IMR-90 (cell line): Measurements from ENCODE around the gene CAMLG.

Experiments
- CTCF ChIP-seq: conservative IDR thresholded peaks from 2 replicates; pipeline ENCODE4 v1.5.1; 2012; ENCODE audit warnings: mild to moderate bottlenecking, low read depth, low read length, improper control_type of control experiment
- FOS ChIP-seq: fragments of 150-350 bp; IDR thresholded peaks from 2 replicates; pipeline ENCODE4 v1.6.1; 2016; ENCODE audit warnings: low read depth, low read length
- POLR2A ChIP-seq: IDR thresholded peaks from 2 replicates; pipeline ENCODE4 v1.6.1; 2012; ENCODE audit warnings: mild to moderate bottlenecking, low read depth, low read length
- SMC3 ChIP-seq: fragments of 150-350 bp; IDR thresholded peaks from 2 replicates; pipeline ENCODE4 v1.6.1; 2016; ENCODE audit warnings: low read depth, mild to moderate bottlenecking, antibody characterized with exemption, low read length, moderate library complexity
- USF2 ChIP-seq: fragments of 150-350 bp; IDR thresholded peaks from 2 replicates; pipeline ENCODE4 v1.6.1; 2017; ENCODE audit warnings: mild to moderate bottlenecking, antibody characterized with exemption, low read length, low read depth

GRCh38 chr5:134769206-134769605 lies 30.9 kb downstream of the CAMLG start:
- no peak for TF ChIP-seq FOS
- TF ChIP-seq CTCF = no peak
- no peak for TF ChIP-seq SMC3
- TF ChIP-seq POLR2A = no peak
- no peak for TF ChIP-seq USF2
